A673 (cell line): Measurements from ENCODE around the gene TEX14.

Experiments used
- EZH2 ChIP-seq: fragments of 200-600 bp; sonication (generic); IDR thresholded peaks from 2 replicates; pipeline ENCODE4 v1.6.1; 2017; ENCODE audit warnings: borderline replicate concordance, low read depth, mild to moderate bottlenecking, mixed read lengths, antibody characterized with exemption, low read length; ENCODE audit not compliant: poor library complexity, severe bottlenecking
- TF ChIP-seq, protein P1 (sequence below): fragments of 300-800, 200-600 bp; sonication (generic); conservative IDR thresholded peaks from 2 replicates; pipeline ENCODE4 v1.5.1; 2017; ENCODE audit warnings: low read depth, mild to moderate bottlenecking, antibody characterized with exemption, low read length, moderate library complexity, mixed read lengths

DNA sequence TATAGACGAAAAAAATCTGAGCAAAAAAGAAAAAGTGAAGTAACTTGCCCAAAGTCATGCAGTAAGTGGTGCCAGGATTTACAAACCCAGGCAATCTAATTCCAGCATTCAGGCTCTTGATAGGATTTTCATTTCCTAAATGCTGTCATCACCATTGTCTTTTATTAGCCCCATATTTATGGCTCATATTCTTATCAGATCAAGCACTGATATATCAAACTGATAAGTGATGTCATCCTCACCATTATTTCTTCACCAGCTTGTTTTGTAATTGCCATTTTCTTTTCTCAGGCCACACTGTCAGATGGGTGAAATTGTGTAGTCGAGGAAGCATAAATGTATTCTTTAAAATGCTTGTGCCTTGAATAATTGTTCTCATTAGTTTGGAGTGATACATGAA is 1.9 kb upstream of the TEX14 start:
- TF ChIP-seq, protein P1, sequence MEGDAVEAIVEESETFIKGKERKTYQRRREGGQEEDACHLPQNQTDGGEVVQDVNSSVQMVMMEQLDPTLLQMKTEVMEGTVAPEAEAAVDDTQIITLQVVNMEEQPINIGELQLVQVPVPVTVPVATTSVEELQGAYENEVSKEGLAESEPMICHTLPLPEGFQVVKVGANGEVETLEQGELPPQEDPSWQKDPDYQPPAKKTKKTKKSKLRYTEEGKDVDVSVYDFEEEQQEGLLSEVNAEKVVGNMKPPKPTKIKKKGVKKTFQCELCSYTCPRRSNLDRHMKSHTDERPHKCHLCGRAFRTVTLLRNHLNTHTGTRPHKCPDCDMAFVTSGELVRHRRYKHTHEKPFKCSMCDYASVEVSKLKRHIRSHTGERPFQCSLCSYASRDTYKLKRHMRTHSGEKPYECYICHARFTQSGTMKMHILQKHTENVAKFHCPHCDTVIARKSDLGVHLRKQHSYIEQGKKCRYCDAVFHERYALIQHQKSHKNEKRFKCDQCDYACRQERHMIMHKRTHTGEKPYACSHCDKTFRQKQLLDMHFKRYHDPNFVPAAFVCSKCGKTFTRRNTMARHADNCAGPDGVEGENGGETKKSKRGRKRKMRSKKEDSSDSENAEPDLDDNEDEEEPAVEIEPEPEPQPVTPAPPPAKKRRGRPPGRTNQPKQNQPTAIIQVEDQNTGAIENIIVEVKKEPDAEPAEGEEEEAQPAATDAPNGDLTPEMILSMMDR = no peak
- TF ChIP-seq EZH2 = no peak
